ENCODE results near the gene IFNGR2.

DNA sequence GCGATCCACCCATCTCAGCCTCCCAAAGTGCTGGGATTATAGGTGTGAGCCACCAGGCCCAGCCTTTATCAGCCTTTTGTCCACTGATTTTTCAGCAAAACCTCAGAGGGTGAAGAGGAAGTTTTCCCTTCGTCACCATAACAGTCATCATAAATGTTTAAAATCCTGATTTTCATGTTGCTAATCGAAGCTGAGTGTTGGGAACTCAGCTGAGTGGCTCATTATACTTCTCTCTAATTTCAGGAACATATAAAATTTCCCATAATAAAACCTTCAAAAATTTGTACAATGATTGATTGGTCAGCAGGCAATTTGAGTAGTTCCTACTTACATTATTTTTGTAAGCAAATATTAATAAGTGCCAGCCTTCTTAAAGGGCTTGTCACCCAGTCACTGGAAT, 31.8 kb upstream of the IFNGR2 start:
- no peak for TF ChIP-seq POLR2A (IDR thresholded peaks at IDR 0.05; ENCODE audit: low read length)
- TF ChIP-seq GATA1 (IDR thresholded peaks at IDR 0.05; ENCODE audit: low read depth, low read length) = no peak
